GM10847 (cell line): ENCODE data around the gene C4orf50.

Experiments used
- POLR2A ChIP-seq: IDR thresholded peaks from 2 replicates; pipeline ENCODE4 v1.6.1; 2011; ENCODE audit not compliant: insufficient read length; ENCODE audit errors: extremely low read depth

C4orf50 gene

DNA sequence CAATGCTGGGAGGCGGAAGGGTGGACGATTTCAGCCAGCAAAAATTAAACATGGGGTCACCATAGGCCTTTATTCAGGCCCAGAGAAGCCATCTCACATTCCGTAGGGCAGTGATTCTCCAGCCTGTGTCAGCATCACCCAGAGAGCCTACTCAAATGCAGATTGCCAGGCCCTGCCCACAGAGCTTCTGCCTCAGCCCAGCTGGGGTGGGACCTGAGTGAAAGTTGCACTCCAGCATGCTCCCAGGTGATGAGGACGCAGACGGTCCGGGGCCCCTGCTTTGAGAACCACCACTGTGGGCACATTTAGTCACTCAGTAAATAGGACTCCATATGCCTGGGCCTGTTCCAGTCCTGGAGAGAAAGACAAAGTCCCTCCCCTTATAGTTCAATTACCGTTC lies 12.4 kb upstream of the C4orf50 start:
- no peak for TF ChIP-seq POLR2A

DNA sequence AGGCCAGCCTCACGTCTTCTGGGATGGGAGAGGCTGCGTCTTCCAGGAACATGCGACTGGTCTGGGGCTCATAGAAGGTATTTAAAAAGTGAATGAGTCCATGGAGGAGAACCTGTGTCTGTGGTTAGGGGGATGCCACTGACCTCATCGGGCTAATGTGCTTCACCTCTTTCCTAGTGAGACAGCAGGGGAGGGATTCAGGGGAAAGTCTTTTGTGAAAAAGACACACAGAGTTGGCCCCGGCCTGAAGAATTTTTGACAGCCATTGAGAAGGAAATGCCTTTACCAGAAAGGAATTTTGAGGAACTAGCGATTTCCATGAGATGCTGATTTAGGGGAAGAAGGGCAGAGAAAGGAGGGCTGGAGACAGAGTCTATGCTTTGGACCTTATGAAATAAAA lies 11.0 kb upstream of the C4orf50 start:
- TF ChIP-seq POLR2A, result no peak

DNA sequence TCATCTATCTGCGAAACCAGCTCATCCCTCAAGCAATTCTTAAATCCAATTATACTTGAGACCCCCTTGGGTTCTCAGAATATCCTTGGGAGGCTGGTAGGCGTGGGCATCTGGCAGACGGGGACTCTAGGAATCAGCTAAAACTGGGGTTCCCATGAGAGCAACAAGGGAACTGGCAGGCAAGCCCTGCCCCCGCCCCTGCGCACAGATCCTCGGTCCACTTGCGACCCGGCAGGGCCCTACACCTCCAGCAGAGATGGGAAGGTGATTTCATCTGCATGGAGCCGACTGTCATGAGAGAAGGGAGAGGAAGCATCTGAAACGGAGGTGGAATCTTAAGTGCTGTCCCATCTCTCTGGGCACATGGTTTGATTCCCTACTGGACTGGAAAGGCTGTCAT lies 9.9 kb upstream of the C4orf50 start:
- TF ChIP-seq POLR2A, result no peak

DNA sequence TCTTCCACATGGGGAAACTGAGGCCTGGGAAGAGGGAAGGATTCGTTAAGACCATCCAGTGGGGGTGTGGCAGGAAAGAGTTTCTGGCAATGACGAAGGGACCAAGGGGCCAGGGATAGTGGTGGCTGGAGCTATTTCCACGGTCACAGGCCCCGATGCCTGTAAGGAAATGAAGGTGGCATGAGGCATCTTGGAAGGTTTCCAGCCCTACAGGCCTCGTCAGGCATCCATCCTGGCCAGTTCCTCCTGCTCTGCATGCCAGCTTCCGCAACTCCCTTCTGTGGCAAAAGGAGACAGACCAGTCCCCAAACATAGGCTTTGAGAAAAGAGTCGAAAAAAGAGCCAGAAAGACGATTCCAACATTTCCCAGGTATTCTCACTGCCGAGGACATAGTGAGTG lies 9.2 kb upstream of the C4orf50 start:
- TF ChIP-seq POLR2A, result no peak

DNA sequence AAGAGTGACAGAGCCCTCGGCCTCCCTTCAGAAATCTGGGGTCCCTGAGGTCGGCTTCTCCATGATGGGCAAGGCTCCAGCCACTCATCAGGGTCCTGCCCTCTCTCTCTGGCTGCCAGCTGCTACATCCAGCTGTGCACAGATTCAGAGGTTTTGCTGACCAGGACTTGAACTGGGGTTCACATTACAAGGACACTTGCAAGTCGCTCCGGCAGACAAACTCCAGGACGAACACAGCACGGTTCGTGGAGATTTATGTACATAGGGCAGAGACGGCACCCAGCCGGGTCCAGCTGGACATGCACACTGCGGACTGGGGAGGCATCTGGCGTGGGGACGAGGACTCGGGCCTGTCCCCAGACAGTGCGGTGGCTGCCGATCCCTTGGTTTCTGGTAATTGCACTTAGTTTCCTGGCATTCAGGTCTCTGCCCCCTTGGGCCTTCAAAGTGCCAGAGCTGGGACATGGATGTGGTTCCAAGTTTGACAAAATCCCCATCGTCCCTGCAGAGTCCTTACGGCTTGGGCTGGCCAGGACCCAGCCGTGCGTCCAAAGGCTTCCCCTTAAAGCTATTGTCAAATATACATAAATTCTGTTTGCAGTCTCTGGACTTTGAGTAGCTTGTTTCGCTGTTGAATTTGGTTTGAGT lies 6.2 kb upstream of the C4orf50 start:
- no peak for TF ChIP-seq POLR2A

DNA sequence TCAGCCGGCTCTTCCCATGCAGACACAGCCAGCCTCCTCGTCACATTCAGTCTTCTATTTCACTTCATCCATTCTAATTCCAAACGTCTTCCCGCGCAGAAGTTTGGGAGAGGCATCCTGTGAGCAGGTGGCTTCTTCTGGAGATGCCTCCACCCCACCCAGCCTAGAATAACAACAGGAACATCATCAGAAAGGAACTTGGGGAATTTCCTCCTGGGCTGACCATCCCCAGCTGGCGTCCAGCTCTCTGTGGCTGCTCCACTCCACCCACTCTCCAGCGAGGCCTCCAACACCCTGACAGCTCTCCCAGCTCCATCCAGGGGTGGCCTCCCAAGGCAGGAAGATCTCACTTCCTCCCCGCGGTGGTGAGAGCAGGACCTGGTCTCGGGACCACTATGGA lies 5.5 kb upstream of the C4orf50 start:
- TF ChIP-seq POLR2A, result no peak

DNA sequence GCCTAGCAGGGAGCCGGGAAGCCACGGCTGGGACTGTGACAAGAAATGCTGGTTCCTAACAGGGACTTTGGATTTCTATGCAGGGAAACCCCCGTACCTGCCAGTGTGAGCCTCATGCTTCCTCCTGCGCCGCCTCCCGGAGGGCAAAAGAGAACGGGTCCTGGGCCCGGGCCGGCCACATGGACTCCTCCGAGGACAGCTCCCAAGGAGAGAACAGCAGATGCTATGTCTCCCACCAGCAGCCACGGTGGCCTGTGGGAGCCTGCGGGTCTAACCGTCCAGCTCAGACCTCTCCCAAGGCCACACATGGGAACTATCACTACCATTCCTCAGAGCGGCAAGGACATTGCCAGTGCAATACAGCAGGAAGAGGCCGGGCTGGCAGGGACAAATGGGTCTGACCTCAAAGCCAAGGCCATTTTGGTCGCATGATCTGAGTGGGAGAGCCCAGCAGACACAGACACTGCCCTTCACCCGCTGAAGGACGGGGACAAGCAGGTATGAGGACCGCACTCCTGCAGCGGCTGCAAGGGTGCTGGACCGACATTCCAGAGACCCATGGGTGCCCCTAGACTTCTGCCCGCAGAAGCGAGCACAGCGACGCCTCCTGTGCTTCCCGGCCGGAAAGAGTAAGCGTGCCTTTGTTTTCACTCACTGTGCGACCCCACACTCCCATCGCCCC lies 4.5 kb upstream of the C4orf50 start:
- TF ChIP-seq POLR2A, result no peak

DNA sequence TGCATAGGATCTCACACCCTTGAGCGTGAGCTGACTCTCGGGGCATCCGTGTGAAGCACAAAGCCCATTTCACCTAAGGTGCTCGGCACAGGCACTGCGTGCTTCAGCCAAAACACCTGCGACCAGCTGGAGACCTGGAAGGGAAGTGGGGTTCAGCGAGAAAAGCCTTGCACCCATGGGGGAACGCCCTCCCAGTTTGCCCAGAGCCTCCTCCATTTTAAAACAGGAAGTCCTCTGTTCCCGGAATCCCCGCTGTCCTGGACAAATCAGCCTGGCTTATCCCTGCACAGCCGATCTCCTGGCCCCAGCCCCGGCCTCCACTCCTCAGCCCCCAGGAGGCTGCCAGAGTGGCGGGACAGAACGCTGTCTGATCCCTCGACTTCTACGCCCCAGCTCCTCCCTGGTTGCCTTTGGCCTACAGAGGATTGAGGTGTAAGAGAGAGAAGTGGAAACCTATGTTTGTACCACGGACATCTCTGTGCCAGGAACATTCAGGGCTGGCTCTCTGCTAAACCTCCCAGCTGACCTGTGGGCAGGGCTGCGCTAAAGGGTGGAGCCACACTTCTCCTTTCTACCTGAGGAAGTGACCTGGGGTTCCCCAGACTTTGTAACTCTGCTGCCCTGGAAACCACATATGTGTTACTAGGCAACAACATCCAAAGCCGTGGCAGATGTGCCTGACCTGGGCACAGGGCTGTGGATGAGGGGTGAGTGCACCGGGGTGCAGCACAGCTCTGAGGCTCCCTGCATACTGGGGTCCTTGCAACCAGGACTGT lies 3.8 kb upstream of the C4orf50 start:
- no peak for TF ChIP-seq POLR2A

DNA sequence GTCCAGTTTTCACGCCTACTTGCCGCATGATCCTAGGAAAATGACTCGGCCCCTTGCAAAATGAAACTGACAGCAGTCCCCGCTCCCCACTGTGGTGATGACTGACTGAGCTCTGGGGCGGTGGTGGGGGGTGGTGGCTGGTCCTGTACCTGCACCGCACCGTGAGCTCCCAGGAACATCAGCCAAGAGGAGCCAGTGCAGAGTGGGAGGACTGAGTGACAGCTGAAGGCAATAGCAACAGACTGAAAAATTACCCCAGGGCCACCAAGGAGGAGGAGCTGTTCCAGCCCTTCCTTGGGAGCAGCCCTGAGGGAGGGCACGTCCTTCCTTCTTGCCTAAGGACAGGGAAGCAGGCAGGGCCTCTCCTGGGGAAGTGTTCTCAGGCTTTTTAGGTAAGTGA lies 2.4 kb upstream of the C4orf50 start:
- no peak for TF ChIP-seq POLR2A

DNA sequence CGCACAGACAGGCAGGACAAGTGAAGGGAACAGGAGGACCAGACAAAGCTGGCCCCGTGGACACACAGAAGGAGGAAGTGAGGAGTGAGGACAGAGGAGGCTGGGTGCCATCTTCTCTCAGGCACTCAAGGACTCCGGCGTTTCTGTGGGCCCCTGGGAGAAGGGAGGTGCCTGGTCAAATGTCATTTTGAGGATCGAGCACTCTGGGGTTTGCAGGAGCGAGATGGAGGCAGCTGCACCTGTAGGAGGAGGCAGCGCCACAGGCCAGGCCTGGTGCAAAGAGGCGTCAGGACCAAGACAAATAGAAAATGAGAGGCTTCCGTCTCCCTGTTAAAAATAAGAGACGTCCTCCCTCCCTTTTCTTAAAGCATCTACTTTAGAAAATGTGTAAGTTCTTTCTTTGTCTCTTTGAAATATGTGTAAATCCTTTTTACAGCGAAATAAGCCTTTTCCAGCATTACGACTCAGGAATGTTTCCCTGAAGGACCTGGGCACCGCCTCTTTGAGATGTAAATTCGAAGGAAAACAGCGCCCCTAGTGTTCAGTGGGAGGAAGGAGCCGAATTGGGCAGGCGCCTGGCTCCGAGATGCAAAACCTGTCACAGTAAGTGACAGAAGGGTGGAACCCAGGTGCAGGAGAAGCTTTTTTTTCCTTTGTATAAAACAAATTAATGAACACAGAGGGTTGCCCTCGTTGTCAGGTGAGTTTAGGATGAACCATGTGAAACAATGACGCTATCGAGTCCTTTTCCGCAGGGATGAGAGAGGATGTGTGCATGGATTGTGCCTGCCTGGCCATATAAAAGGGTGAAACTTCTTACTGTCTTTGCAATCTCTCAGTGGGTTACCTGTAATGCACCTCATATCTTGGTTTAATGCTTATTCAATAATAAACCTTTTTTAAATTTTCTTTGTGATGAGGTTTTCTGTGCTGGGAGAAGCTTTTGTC lies 1.4 kb upstream of the C4orf50 start:
- TF ChIP-seq POLR2A, result no peak

DNA sequence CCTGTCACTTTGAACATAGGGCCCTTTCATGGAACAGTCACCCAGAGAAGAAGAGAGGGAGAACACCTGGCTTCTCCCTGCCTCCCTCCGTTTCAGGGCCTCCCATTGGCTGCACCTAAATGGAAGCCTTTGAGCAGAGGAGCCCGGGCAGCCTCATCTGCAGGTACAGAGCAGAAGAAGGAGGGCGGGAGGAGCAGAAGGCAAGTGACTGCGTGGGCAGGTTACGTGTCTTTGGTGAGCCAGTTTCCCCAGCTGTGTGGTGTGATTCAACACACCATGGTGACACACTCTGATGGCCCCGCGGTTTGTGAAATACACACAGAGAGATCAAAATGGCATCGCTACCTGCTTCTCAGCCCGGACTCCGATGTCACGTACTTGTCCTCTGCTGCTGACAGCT lies 431 bp downstream of the C4orf50 start:
- no peak for TF ChIP-seq POLR2A

DNA sequence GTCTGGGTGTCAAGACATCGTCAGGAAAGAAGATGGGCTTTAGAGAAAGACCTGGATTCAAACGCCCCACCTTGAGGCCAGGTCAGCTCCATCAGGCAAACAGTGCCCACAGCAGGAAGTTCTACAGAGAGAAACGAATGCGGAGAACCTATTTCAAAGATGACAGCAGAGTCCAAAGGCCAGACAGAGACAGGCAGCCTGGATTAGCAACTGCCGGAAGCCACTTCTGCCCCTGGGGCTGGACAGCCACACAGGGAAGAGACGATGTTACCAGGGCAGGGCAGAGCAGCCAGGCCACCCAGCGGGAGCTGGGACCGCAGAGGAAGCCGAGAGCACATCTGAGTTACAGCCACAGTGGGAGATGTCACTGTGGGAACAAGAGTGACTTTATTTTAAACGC lies 1.2 kb downstream of the C4orf50 start:
- TF ChIP-seq POLR2A, result no peak

DNA sequence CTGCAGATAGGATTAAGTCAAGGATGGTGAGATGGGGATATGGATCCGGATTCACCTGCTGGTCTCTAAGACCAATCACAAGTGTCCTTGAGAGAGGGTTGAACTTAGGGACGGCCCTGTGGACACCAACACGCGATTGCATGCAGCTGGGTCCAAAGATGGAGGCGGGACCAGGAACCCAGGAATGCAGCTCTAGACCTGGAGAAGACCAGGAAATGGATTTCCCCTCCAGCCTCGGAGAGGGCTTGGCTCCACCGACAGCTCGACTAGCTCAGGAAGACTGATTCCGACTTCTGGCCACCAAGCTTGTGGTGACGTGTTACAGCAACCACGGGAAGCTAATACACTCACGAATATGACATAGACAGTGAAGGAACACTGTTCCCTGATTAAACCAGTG lies 4.7 kb downstream of the C4orf50 start:
- TF ChIP-seq POLR2A, result no peak

DNA sequence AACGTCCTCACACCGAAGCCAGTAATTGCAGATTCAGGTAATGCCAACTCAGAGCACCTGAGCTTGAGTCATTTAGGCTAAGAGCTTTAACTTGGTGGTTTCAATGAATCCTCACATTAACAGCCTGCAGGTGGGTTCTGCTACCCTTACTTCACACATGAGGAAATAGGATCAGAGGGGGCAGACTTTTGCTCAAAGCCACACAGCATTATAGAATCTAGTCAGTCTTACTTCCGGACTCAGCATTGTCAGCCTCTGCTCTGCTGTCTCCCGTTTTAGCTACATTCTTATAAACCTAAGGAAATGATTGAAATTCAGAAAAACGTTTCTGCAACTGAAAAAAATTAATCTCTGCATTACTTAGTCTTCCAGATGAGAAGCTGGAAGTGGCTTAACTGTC lies 6.0 kb downstream of the C4orf50 start:
- no peak for TF ChIP-seq POLR2A

DNA sequence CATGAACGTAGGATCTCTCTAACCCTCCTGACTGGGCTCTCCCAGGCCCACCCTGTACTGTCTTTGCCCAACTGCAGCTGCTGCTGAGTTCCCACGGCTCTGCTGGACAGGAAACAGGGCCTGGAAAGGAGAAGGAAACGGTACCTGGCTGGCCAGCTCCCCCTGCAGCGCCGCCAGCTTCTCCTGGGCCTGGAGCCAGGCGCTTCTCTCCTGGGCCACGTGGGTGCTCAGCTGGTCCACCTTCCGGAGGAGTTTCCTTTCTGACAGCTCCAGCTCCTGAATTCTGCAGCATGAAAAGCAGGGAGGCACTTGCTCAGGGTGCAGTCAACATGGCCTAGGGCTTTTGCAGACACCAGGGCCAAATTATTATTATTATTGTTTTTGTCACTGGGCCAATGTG lies 6.5 kb downstream of the C4orf50 start:
- TF ChIP-seq POLR2A, result no peak
